Dedifferentiated amniotic fluid mesenchymal stem cell (primary cell): Measurements from ENCODE around the gene LRRC40.
"Not testable (repeated sequence)": the region's sequence is repeated elsewhere in the genome, so short reads cannot be mapped to it uniquely, and the experiment has no call there.

Source experiments
- DNase-seq: peaks from one replicate; pipeline ENCODE4 v3.0.0-alpha.2; 2016; ENCODE audit errors: extremely low spot score

Gene LRRC40

GRCh38 chr1:70202173-70202758, 3.1 kb downstream of the LRRC40 start:
- DNase-seq = no peak

- no peak for DNase-seq
These were observed 5.3 kb downstream of the LRRC40 start for GRCh38 chr1:70200065-70200464.

DNA sequence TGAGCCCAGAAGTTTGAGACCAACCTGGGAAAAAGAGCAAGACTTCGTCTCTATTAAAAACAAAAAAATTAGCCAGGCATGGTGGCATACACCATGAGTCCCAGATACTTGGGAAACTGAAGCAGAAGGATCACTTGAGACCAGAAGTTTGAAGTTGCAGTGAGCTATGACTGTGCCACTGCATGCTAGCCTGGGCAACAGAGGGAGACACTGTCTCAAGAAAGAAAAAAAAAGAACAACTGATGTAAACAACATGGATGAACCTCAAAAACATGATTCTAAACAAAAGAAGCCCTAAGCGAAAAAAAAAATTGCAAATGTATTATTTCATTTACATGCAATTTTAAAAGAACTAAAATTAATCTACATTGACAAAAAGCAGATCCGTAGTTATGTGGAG, 9.0 kb downstream of the LRRC40 start:
- DNase-seq = no peak

GRCh38 chr1:70195342-70195741, 10.0 kb downstream of the LRRC40 start:
- DNase-seq = no peak

DNA sequence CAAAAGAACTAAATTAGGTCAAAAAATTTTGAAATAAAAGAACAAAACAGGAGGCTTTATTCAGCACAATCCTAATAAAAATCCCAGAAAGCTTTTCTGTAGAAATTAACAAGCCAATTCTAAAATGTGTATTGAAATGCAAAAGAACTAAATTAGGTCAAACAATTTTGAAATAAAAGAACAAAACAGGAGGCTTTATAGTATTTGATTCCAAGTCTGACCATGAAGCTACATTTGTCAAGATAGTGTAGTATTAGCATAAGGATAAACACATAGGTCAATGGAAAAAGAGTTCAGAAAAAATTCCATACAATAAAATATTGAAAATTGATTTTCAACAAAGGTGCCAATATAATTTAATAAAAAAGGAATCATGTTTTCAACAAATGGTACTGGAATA, 10.8 kb downstream of the LRRC40 start:
- DNase-seq = no peak

- not testable (repeated sequence) for DNase-seq
These were observed 12.9 kb downstream of the LRRC40 start for GRCh38 chr1:70192446-70192845.

- DNase-seq = no peak
These were observed 15.2 kb downstream of the LRRC40 start for GRCh38 chr1:70190180-70190579.

GRCh38 chr1:70188522-70188921, 16.9 kb downstream of the LRRC40 start:
- no peak for DNase-seq

- not testable (repeated sequence) for DNase-seq
These were observed 20.2 kb downstream of the LRRC40 start for GRCh38 chr1:70185181-70185580.

- DNase-seq = no peak
These were observed 33.9 kb downstream of the LRRC40 start for GRCh38 chr1:70171512-70171911.

GRCh38 chr1:70169018-70169839, 36.1 kb downstream of the LRRC40 start:
- no peak for DNase-seq

DNA sequence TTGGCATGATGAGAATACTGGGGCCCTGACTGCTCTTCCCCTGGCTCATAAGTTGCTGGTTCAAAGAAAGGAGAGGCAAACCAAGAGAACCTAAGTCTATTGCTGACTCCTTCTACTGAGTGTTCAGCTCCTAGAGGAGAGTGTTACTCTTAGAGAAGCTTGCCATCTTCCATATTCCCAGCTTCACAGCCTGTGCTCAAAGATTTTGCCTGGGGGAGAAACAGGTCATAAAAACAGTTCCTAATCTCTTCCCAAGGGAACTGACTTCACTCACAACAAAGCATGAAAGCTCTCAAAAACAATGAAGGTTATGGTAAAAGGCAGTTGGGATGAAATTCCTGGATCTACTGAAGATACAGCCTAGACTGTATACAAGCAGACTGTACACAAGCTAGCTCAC, 37.1 kb downstream of the LRRC40 start:
- no peak for DNase-seq

DNA sequence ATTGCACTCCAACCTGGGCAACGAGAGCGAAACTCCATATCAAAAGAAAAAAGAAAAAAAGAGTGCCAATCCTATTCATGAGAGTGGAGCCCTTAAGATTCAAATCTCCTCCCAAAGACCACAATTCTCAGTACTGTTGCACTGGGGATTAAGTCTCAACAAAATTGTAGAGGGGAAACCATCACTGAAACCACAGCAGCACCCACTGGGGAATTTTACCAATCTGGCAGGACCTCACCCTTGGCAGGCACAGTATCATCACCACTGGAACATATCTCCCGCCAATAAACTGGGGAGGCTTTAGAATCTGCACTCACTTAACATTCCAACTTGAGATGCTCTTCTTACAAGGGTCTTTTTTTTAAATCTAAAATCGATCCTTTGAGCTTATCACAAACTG, 41.0 kb downstream of the LRRC40 start:
- no peak for DNase-seq

DNA sequence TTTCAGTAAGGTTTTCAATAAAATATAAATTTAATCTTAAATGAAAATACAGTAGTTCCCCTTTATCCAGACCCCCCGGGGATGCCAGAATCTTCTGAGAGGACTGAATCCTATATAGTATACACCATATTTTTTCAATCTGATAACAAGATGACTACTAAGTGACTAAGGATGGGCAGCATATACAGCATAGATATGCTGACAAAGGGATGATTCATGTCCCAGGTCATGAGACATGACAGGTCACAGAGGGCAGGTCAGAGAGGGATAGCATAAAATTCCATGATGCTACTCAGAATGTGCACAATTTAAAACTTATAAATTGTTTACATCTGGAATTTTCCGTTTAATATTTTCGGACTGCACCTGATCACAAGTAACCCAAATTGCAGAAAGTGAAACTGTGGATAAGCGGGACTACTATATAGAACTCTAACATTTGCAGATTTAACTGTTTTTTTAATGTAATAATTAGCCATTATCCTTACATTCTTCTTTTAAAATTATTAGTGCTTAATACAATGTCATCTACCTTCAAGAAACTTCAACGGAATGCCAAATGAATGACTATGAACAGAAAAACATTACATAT, 48.8 kb downstream of the LRRC40 start:
- no peak for DNase-seq

DNA sequence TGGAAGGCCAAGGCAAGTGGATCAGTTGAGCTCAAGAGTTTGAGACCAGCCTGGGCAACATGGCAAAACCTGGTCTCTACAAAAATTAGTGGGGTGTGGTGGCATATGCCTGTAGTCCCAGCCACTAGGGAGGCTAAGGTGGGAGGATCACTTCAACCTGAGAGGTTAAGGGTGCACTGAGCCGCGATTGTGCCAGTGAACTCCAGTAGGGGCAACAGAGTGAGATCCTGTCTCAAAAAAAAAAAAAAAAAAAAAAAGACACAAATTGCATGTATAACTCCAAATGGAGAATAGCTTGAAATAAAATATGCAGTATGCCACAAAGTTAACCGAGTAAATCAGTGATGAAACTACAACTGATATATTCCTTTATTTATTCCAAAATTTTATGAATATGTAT, 51.6 kb downstream of the LRRC40 start:
- DNase-seq = no peak

GRCh38 chr1:70150444-70150843, 54.9 kb downstream of the LRRC40 start:
- no peak for DNase-seq

DNA sequence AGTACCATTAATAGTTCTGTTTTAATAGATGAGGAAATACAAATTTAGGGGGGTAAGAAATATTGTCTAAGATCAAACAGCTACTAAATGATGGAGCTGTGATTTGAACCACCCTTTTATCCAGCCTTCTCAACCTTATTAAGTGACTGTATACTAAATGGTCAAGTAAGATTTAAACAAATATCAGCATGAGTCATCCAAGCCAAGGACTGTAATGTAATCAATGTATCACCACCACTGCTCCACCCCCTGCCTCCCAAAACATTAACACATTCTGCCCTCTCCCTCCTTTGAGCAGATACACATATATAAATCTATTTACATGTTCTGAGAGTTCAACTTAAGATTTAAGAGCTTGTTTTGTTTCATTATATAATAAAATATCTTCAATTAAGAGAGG, 58.9 kb downstream of the LRRC40 start:
- no peak for DNase-seq

DNA sequence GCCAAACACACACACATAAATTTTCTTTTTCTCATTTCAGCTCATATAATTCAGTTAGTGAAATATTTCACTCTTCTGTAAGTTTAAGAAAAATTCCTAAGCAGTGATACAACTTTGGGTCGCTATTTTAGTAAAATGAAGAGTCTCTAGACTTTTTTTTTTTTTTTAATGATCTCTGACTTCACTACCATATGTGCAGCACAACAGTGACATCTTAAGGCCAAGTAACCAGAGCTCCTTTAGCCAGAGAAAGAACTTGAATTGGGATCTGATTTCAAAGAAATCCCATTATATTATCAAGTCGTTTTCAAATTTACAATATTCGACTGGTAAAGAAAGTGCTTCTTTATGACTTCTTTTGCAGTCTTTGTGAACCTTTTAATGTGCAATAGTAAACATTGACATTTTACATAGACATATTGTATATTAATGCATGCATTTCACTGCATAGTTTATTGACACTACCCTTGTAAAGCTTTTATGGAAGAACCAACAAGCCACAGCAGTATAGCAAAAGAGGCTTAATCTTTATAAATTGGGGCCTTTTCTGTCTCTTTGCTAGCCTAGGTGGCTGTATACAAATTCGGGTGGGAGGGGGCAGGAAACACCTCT, 62.2 kb downstream of the LRRC40 start:
- peak; percentile 77 for DNase-seq

GRCh38 chr1:70142075-70142474, 63.3 kb downstream of the LRRC40 start:
- DNase-seq = no peak

- no peak for DNase-seq
These were observed 64.5 kb downstream of the LRRC40 start for GRCh38 chr1:70140894-70141293.

DNA sequence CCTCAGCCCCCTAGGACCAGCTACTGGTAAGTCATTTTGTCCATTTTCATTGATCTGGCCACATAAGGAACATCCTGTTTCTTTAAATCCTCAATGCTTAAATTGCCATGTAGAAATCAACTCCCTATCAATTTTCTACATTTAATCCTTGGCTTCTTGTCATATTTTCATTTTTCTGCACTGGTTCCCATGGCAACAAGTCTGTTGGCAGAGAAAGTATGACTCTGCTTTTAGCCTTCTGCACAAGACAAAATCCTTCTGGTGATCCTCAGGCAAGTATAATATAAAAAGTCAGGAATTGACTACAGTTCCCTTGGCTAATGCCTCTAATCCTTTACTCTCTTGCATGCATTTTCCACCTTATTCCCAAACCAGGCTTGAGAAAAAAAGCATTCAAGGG, 65.0 kb downstream of the LRRC40 start:
- peak; percentile 88 for DNase-seq

GRCh38 chr1:70134148-70134547, 71.2 kb downstream of the LRRC40 start:
- DNase-seq = no peak

DNA sequence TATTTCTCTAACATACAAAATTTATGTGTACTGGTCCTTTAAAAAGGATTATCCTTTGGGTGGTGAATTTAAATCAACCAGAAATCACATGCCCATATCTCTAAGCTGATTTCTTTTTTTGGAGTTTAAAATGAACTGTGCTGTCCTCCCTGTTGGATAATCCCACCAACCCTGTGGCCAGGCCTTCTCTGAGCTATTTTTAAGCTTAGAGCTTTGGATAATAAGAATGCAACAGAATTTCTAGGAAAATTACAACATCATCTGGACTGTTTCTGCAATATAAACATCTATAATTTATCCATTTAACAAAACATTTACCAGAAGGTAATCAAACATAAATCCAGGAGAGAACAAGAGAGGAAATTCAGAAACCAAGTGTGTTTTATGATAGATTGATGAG, 88.3 kb downstream of the LRRC40 start:
- no peak for DNase-seq
